ENCODE measurements around the gene SSTR3. TPM values are rescaled to one million over a fixed set of nuclear protein-coding genes. Genes with fewer than 3 reads are reported as not detected.

Gene SSTR3
- total and polyA plus RNA-seq, 8 donors, result 0.32 to 8.7 (median 1.3) TPM

DNA sequence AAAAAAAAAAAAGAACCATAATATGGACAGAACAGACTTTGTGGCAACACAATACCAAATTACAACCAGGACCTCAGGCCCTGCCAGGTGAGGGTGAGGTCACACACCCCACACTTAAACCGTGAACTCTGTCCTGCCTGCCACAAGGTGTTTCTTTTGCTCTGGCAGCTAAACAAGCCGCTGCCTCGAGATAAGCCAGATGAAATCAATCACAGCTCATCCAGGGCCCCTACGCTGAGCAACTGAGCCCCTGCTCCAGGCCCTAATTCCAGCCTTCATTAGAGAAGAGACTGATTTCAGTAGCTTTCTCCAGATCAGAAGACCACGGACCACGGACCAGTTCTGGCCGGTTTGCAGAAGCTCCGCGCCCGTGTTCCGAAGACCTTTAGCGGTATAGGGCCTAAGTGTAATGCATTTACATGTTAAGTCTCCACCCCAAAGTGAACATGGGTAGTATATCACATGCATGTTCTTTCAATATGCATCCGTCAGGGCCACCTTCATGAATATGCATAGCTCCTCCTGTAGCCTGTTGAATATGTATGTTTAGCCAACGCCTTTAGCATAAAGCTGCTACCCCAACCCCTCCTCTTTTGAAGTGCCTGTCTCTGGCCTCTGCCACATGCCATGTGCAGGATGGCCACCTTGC lies 46.6 kb upstream of the SSTR3 start:
- Histone ChIP-seq H3K4me3 (no peak overlapping the region), H3K4me1 (no peaks in the 10 kb centered on the region), H3K27ac (no peak overlapping the region), H3K27me3 (peaks cover 0 to 22% (median 5%) of the 10 kb centered on the region in 4 donors), H3K36me3 (no peaks in the 10 kb centered on the region), H3K9me3 (no peaks in the 10 kb centered on the region)
- intact Hi-C loops (cut with DNase I), result no loop called here
- ATAC-seq (no peak), DNase-seq (no peak), FAIRE-seq (no peak)
- TF ChIP-seq, protein P1, sequence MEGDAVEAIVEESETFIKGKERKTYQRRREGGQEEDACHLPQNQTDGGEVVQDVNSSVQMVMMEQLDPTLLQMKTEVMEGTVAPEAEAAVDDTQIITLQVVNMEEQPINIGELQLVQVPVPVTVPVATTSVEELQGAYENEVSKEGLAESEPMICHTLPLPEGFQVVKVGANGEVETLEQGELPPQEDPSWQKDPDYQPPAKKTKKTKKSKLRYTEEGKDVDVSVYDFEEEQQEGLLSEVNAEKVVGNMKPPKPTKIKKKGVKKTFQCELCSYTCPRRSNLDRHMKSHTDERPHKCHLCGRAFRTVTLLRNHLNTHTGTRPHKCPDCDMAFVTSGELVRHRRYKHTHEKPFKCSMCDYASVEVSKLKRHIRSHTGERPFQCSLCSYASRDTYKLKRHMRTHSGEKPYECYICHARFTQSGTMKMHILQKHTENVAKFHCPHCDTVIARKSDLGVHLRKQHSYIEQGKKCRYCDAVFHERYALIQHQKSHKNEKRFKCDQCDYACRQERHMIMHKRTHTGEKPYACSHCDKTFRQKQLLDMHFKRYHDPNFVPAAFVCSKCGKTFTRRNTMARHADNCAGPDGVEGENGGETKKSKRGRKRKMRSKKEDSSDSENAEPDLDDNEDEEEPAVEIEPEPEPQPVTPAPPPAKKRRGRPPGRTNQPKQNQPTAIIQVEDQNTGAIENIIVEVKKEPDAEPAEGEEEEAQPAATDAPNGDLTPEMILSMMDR (IDR thresholded peaks at IDR 0.05), result no peak
- WGBS, 2 donors, result 68 to 78% methylated on average over 14 of the region's 14 CpGs

DNA sequence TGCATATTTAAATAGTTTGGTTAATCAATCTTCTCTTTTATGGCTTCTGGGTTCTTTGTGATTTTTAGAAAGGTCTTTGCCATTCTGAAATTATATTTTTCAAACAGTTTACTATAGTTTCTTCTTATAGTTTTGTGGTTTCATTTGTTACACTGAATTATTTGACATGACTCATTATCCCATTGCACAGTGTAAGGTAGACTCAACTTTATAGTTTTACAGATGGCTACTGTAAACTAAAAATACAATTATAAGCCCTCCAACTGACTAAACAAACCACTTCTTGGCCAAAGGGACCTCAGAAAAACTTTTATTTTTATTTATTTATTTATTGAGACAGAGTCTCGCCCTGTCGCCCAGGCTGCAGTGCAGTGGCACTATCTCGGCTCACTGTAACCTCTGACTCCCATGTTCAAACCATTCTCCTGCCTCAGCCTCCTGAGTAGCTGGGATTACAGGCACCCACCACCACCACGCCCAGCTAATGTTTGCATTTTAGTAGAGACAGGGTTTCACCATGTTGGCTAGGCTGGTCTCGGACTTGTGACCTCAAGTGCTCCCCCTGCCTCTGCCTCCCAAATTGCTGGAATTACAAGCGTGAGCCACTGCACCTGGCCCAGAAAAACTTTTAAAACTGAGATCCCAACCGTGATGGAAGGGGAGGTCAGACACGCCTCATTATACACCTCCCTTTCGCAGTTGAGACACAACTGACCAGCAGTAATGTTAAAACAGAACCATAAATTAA lies 45.9 kb upstream of the SSTR3 start:
- H3K27ac ChIP-seq, result no peak overlapping the region
- no peak overlapping the region for H3K4me3 ChIP-seq
- H3K27me3 ChIP-seq, result peaks cover 0 to 22% (median 5%) of the 10 kb centered on the region in 4 donors
- FAIRE-seq, result no peak
- no peaks in the 10 kb centered on the region for H3K9me3 ChIP-seq
- no peaks in the 10 kb centered on the region for H3K36me3 ChIP-seq
- no peaks in the 10 kb centered on the region for H3K4me1 ChIP-seq
- 83 to 88% methylated on average over 9 of the region's 9 CpGs for WGBS, 2 donors
- no peak for DNase-seq
- intact Hi-C loops (cut with DNase I), result no loop called here
- no peak for ATAC-seq
- TF ChIP-seq, protein P1 (IDR thresholded peaks at IDR 0.05), result no peak

DNA sequence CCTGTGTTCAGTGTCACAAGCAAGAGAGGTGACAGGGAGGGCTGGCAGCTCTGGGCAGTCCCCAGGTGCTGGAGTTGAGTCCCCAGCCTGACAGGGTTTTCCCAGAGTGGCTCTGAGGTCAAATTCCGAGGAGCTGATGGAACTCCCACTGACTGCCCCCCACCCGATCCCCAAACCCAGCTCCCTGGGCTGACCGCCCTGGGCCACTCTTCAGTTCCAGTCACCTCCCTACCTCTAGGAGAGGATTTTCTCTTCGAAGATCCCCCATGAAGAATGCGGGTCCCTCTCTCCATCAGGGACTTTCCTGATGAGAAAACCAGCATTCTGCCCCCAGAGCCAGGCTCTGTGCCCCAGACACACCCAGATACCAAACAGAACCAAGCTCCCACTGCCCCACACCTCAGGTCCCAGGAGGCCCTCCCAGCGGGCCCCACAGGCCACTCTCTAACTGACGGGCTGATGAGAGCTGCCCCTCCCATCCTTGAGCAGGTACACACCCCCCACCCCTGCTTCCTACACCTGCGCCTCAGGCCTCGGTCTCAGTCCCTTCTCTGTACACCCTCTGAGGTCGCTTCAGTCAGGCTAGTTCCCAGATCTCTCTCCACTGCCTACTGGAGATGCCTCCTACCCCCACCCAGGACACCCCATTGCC lies 43.9 kb upstream of the SSTR3 start:
- DNase-seq, result no peak
- FAIRE-seq, result no peak
- TF ChIP-seq, protein P1 (IDR thresholded peaks at IDR 0.05), result no peak
- H3K9me3 ChIP-seq, result no peaks in the 10 kb centered on the region
- intact Hi-C loops (cut with DNase I), result no loop called here
- H3K4me1 ChIP-seq, result no peaks in the 10 kb centered on the region
- no peak overlapping the region for H3K27ac ChIP-seq
- no peak overlapping the region for H3K4me3 ChIP-seq
- WGBS, 2 donors, result 44 to 47% methylated on average over 10 of the region's 10 CpGs
- H3K27me3 ChIP-seq, result peaks cover 0 to 22% (median 5%) of the 10 kb centered on the region in 4 donors
- H3K36me3 ChIP-seq, result no peaks in the 10 kb centered on the region
- ATAC-seq, result peak in 1 of 4 donors; percentile 21

DNA sequence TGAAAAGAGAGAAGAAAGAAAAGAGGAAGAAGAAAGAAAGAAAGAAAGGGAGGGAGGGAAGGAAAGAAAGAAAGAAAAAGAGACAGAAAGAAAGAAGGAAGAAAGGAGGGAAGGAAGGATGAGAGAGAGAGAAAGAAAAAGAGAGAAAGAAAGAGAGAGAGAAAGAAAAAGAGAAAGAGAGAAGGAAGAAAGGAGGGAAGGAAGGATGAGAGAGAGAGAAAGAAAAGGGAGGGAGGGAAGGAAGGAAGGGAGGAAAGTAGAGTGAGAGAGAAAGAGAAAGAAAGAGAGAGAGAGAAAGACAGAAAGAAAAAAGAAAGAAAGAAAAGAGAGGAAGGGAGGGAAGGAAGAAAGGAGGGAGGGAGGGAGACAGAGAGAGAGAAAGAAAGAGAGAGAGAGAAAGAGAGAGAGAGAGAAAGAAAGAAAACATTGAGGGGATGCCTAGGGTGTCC lies 43.3 kb upstream of the SSTR3 start:
- H3K4me1 ChIP-seq, result no peaks in the 10 kb centered on the region
- no peak for DNase-seq
- H3K36me3 ChIP-seq, result no peaks in the 10 kb centered on the region
- TF ChIP-seq, protein P1 (IDR thresholded peaks at IDR 0.05), result no peak
- H3K27ac ChIP-seq, result no peak overlapping the region
- no peak for FAIRE-seq
- H3K4me3 ChIP-seq, result no peak overlapping the region
- intact Hi-C loops (cut with DNase I), result no loop called here
- ATAC-seq, result no peak
- no peaks in the 10 kb centered on the region for H3K9me3 ChIP-seq
- peaks cover 0 to 22% (median 5%) of the 10 kb centered on the region in 4 donors for H3K27me3 ChIP-seq
